Uterus (tissue), 4 donors: ENCODE data around the gene C1orf159. TPM values are rescaled to one million over a fixed set of nuclear protein-coding genes. Genes with fewer than 3 reads are reported as not detected.

Experiments used
- DNase-seq, 2 donors: peaks; one replicate each; pipeline ENCODE4 v3.0.0-alpha.2; 2019 to 2020
- H3K27ac ChIP-seq, 2 donors: fragments of 200-600 bp; sonication (generic); 1 replicate in 1 of 2; 2 replicates in 1 of 2; pipeline ENCODE4 v1.5.1; 2016 to 2018
- H3K27me3 ChIP-seq, 2 donors: fragments of 200-600 bp; sonication (generic); one replicate each; pipeline ENCODE4 v1.5.1; 2018 to 2019; ENCODE audit warnings: control low read depth in 1 of 2
- H3K36me3 ChIP-seq, 2 donors: fragments of 200-600 bp; sonication (generic); one replicate each; pipeline ENCODE4 v1.5.1; 2019; ENCODE audit warnings: control low read depth in 1 of 2
- H3K4me1 ChIP-seq, 2 donors: fragments of 200-600 bp; sonication (generic); one replicate each; pipeline ENCODE4 v1.5.1; 2018 to 2019; ENCODE audit warnings: control low read depth in 1 of 2
- H3K4me3 ChIP-seq, 2 donors: fragments of 200-600 bp; sonication (generic); 1 replicate in 1 of 2; 2 replicates in 1 of 2; pipeline ENCODE4 v1.5.1; 2018 to 2019; ENCODE audit warnings: mild to moderate bottlenecking in 1 of 2
- H3K9me3 ChIP-seq, 2 donors: fragments of 200-600 bp; sonication (generic); one replicate each; pipeline ENCODE4 v1.5.1; 2019; ENCODE audit warnings: control low read depth in 1 of 2
- CTCF ChIP-seq, 4 experiments: fragments of 200-600 bp in 2 of 4; fragments of 450-650 bp in 2 of 4; sonication (generic) in 2 of 4; IDR thresholded peaks; one replicate each; pipeline ENCODE4 v1.5.1; 2016 to 2019; ENCODE audit warnings: antibody characterized with exemption in 4 of 4, mild to moderate bottlenecking in 2 of 4, moderate library complexity in 1 of 4
- POLR2A ChIP-seq, 2 donors: fragments of 450-650 bp; IDR thresholded peaks; one replicate each; pipeline ENCODE4 v1.6.1; 2016; ENCODE audit warnings: antibody characterized with exemption in 2 of 2, mild to moderate bottlenecking in 1 of 2, moderate library complexity in 1 of 2
- intact Hi-C: fragments of 100-400 bp; cut with DNase I; formaldehyde crosslinking; loops from one replicate; pipeline ENCODE4 v1.15.1; 2023; ENCODE audit warnings: low total_unique reads
- total RNA-seq, 4 donors: library from RNA; depleted of rRNA in 3 of 4; stranded (reverse); fragments of >200 nt in 3 of 4; gene quantifications; one replicate each; pipeline versions ENCODE4 v1.1.0 to v1.2.4, GENCODE V29; 2014 to 2023
- donor health status: DM: yes; HTN: yes; CAD: no.

The C1orf159 gene
- total RNA-seq, 4 donors from 2014 or later: 4.9 to 20.0 (median 17.9) TPM

- TF ChIP-seq POLR2A (IDR thresholded peaks at IDR 0.05) (no peak), CTCF (IDR thresholded peaks at IDR 0.05) (no peak)
- peaks cover 0 to under 1% of the 10 kb centered on the region in 2 donors for H3K27me3 ChIP-seq
- no peak for DNase-seq
- H3K9me3 ChIP-seq: no peaks in the 10 kb centered on the region
- H3K4me1 ChIP-seq: peaks cover 9 to 12% of the 10 kb centered on the region in 2 donors
- no peaks in the 10 kb centered on the region for H3K36me3 ChIP-seq
- intact Hi-C loops: no loop called here
- H3K27ac ChIP-seq: no peak overlapping the region
- no peak overlapping the region for H3K4me3 ChIP-seq
Observed at GRCh38 chr1:1039145-1039910, 76.6 kb downstream of the C1orf159 start.

GRCh38 chr1:1038694-1039093, 77.2 kb downstream of the C1orf159 start:
- Histone ChIP-seq H3K9me3 (no peaks in the 10 kb centered on the region), H3K27ac (no peak overlapping the region), H3K36me3 (no peaks in the 10 kb centered on the region), H3K4me3 (no peak overlapping the region), H3K27me3 (peaks cover 0 to 7% of the 10 kb centered on the region in 2 donors), H3K4me1 (peaks cover 9 to 19% of the 10 kb centered on the region in 2 donors)
- DNase-seq: no peak
- intact Hi-C loops: no loop called here
- no peak for TF ChIP-seq POLR2A (IDR thresholded peaks at IDR 0.05)
- no peak for TF ChIP-seq CTCF (IDR thresholded peaks at IDR 0.05)

GRCh38 chr1:1037366-1038327, 78.2 kb downstream of the C1orf159 start:
- TF ChIP-seq CTCF (IDR thresholded peaks at IDR 0.05): no peak
- TF ChIP-seq POLR2A (IDR thresholded peaks at IDR 0.05): no peak
- peaks cover 0 to 8% of the 10 kb centered on the region in 2 donors for H3K27me3 ChIP-seq

GRCh38 chr1:1035291-1035943, 80.5 kb downstream of the C1orf159 start:
- no peaks in the 10 kb centered on the region for H3K36me3 ChIP-seq
- no peak overlapping the region for H3K4me3 ChIP-seq
- TF ChIP-seq CTCF (IDR thresholded peaks at IDR 0.05) (no peak), POLR2A (IDR thresholded peaks at IDR 0.05) (no peak)
- peaks cover 0 to 8% of the 10 kb centered on the region in 2 donors for H3K27me3 ChIP-seq
- H3K9me3 ChIP-seq: no peaks in the 10 kb centered on the region
- H3K27ac ChIP-seq: no peak overlapping the region
- H3K4me1 ChIP-seq: peaks cover 9 to 28% of the 10 kb centered on the region in 2 donors
- no peak for DNase-seq
- intact Hi-C loops: no loop called here

More at GRCh38 chr1:1037366-1038327, 78.2 kb downstream of the C1orf159 start:
- H3K9me3 ChIP-seq: no peaks in the 10 kb centered on the region
- H3K4me3 ChIP-seq: no peak overlapping the region
- H3K36me3 ChIP-seq: no peaks in the 10 kb centered on the region
- no peak for DNase-seq
- intact Hi-C loops: no loop called here
- H3K27ac ChIP-seq: no peak overlapping the region
- H3K4me1 ChIP-seq: peaks cover 9 to 28% of the 10 kb centered on the region in 2 donors
